ENCODE measurements around the gene NUP62CL.

GRCh38 chrX:107118322-107119147 lies 87.7 kb downstream of the NUP62CL start, which contains the start of gene RBM41:
- no peak for TF ChIP-seq CTCF (IDR thresholded peaks at IDR 0.05; ENCODE audit: low read depth, low read length)
- TF ChIP-seq POLR2A (IDR thresholded peaks at IDR 0.05; ENCODE audit: extremely low read depth, insufficient read length), result no peak
- TF ChIP-seq, protein P1, sequence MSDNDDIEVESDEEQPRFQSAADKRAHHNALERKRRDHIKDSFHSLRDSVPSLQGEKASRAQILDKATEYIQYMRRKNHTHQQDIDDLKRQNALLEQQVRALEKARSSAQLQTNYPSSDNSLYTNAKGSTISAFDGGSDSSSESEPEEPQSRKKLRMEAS (IDR thresholded peaks at IDR 0.05; ENCODE audit: low read depth, low read length), result no peak

Data from NB4 (cell line).